RPMI8226 (cell line): ENCODE measurements around the gene DCAF8.

ENCODE experiments used
- DNase-seq: peaks from one replicate; pipeline ENCODE4 v3.0.0-alpha.2; 2015

Gene DCAF8

DNA sequence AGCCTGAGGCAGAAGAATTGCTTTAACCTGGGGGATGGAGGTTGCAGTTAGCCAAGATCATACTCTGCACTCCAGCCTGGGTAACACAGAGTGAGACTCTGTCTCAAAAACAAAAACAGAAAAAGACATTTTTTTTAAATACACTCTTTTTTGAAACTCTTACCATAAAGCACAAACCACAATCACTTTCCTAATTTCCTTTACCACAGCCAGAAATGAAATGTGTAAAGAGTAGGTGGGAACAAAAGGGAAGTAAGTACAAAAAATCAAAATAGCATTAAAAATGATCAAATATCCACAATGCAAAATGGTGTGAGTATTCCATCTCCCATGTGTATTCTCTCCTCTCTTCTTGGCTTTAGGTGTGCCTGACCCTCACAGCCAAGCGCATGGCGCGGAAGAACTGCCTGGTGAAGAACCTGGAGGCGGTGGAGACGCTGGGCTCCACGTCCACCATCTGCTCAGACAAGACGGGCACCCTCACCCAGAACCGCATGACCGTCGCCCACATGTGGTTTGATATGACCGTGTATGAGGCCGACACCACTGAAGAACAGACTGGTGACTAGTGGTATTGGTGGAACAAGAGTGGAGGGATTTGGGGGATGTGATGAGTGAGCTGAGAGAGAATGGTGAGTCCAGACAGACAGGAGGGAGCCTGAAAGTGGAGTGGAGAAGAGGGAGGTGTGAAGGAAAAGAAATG lies 96.0 kb downstream of the DCAF8 start:
- DNase-seq = no peak
